Fibroblast of lung (primary cell): ENCODE data around the gene EDEM2. TPM values are rescaled to one million over a fixed set of nuclear protein-coding genes. Genes with fewer than 3 reads are reported as not detected.
A peak's percentile ranks its signal among the peaks of the same experiment; 100 is the strongest.
"Not testable (repeated sequence)": the region's sequence is repeated elsewhere in the genome, so short reads cannot be mapped to it uniquely, and the experiment has no call there.

ENCODE experiments used
- DNase-seq, 2 donors: peaks; one replicate each; pipeline versions ENCODE4 v3.0.0 to v3.0.0-alpha.2; 2010; ENCODE audit warnings: low read depth in 2 of 2
- H2AFZ ChIP-seq: 2 replicates; pipeline ENCODE4 v1.5.1; 2012; ENCODE audit warnings: low read length, control low read depth, inconsistent platforms
- H3K27ac ChIP-seq: 2 replicates; pipeline ENCODE4 v1.5.1; 2011; ENCODE audit warnings: low read length, control low read depth; ENCODE audit not compliant: insufficient read depth
- H3K27me3 ChIP-seq: 2 replicates; pipeline ENCODE4 v1.5.1; 2011; ENCODE audit warnings: mild to moderate bottlenecking, low read length; ENCODE audit not compliant: control insufficient read depth, insufficient read depth
- H3K36me3 ChIP-seq: 2 replicates; pipeline ENCODE4 v1.5.1; 2011; ENCODE audit warnings: low read length; ENCODE audit not compliant: control insufficient read depth, insufficient read depth
- H3K4me1 ChIP-seq: 2 replicates; pipeline ENCODE4 v1.5.1; 2011; ENCODE audit warnings: low read length; ENCODE audit not compliant: control insufficient read depth, insufficient read depth; ENCODE audit errors: extremely low read depth
- H3K4me2 ChIP-seq: 2 replicates; pipeline ENCODE4 v1.5.1; 2011; ENCODE audit warnings: low read length, control low read depth; ENCODE audit not compliant: insufficient read depth; ENCODE audit errors: extremely low read depth
- H3K4me3 ChIP-seq, 4 experiments: fragments of 200-600 bp in 1 of 4; sonication (generic) in 1 of 4; replicated peaks in 1 of 4; 2 replicates each; pipeline ENCODE4 v1.5.1; 2011 to 2016; ENCODE audit warnings: low read length in 4 of 4, low read depth in 3 of 4, mild to moderate bottlenecking in 3 of 4, control low read depth in 2 of 4, inconsistent platforms in 1 of 4, mixed read lengths in 1 of 4; ENCODE audit not compliant: insufficient read depth in 1 of 4; ENCODE audit errors: control extremely low read depth in 1 of 4
- H3K79me2 ChIP-seq: 2 replicates; pipeline ENCODE4 v1.5.1; 2012; ENCODE audit warnings: mild to moderate bottlenecking, low read length, inconsistent platforms; ENCODE audit not compliant: control insufficient read depth, insufficient read depth
- H3K9ac ChIP-seq: 2 replicates; pipeline ENCODE4 v1.5.1; 2011; ENCODE audit warnings: mild to moderate bottlenecking, low read length, control low read depth; ENCODE audit not compliant: insufficient read depth
- H3K9me3 ChIP-seq: 2 replicates; pipeline ENCODE4 v1.5.1; 2012; ENCODE audit warnings: low read depth, low read length; ENCODE audit not compliant: control insufficient read depth, insufficient read depth
- H4K20me1 ChIP-seq: 2 replicates; pipeline ENCODE4 v1.5.1; 2011; ENCODE audit warnings: low read length; ENCODE audit not compliant: control insufficient read depth, insufficient read depth; ENCODE audit errors: extremely low read depth
- EZH2 ChIP-seq: IDR thresholded peaks from 2 replicates; pipeline ENCODE4 v1.5.1; 2012; ENCODE audit warnings: low read length, control low read depth, mild to moderate bottlenecking; ENCODE audit errors: missing control alignments
- polyA plus RNA-seq, 2 donors: library from polyadenylated mRNA; depleted of rRNA in 1 of 2; stranded (reverse) in 1 of 2; unstranded in 1 of 2; fragments of >200 nt; gene quantifications; 2 replicates each; pipeline ENCODE4 v1.2.1, GENCODE V29; 2011 to 2012; ENCODE audit warnings: missing spikeins in 1 of 2
- total RNA-seq: library from RNA; depleted of rRNA; stranded (reverse); fragments of >200 nt; gene quantifications from 2 replicates; pipeline ENCODE4 v1.2.1, GENCODE V29; 2014
- TF ChIP-seq, protein P1 (sequence below), 2 donors: IDR thresholded peaks in 1 of 2; conservative IDR thresholded peaks in 1 of 2; 1 replicate in 1 of 2; 2 replicates in 1 of 2; pipeline ENCODE4 v1.5.1; 2011 to 2012; ENCODE audit warnings: low read length in 2 of 2, control low read depth in 1 of 2, inconsistent platforms in 1 of 2, low read depth in 1 of 2, mild to moderate bottlenecking in 1 of 2

EDEM2 gene
- total and polyA plus RNA-seq, 2 donors (not counting 1 experiment from before 2014, with no cell fraction given): 23.8 to 99.4 TPM

DNA sequence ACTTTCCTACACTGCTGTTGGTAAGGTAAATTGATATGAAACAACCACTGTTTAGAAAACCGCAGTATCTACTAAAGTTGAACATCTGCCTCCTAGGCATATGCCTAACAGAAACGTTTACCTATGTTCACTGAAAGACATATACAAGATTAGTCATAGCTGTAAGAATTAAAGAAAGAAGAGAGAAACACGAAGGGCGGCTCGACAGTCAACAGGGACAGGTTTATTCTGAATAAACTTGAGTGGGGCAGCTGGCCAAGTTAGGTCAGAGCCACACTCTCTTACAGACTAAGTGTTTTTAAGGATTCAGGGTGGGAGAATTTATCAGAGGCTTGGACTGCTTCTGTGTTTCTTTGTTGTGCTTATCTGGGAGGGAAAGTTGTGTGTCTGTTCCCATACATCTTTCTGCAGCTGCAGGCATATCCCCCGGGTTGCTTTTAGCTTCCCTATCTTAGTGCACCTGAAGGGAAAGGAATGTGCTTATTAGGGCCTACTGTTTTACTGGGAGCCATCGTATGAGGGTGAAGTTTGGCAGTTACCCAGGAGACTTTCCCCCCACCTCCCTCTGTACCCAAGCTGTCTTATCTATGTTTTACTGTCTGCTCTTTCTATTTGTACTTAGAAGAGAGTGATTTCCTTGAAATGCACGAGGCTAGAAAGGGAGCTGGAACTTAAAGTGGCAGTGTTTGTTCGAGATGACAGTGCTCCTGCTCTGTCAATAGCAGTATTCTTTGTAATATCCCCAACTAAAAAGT lies 45.2 kb upstream of the EDEM2 start:
- H3K4me3 ChIP-seq: no peak overlapping the region
- no peak overlapping the region for H2AFZ ChIP-seq
- TF ChIP-seq, protein P1, sequence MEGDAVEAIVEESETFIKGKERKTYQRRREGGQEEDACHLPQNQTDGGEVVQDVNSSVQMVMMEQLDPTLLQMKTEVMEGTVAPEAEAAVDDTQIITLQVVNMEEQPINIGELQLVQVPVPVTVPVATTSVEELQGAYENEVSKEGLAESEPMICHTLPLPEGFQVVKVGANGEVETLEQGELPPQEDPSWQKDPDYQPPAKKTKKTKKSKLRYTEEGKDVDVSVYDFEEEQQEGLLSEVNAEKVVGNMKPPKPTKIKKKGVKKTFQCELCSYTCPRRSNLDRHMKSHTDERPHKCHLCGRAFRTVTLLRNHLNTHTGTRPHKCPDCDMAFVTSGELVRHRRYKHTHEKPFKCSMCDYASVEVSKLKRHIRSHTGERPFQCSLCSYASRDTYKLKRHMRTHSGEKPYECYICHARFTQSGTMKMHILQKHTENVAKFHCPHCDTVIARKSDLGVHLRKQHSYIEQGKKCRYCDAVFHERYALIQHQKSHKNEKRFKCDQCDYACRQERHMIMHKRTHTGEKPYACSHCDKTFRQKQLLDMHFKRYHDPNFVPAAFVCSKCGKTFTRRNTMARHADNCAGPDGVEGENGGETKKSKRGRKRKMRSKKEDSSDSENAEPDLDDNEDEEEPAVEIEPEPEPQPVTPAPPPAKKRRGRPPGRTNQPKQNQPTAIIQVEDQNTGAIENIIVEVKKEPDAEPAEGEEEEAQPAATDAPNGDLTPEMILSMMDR (conservative IDR thresholded peaks at IDR 0.05 in 1 of 2, IDR thresholded peaks at IDR 0.05 in 1 of 2; ENCODE audit: low read depth in 1 of 2, low read length in 2 of 2): no peak
- TF ChIP-seq EZH2: no peak
- H3K9ac ChIP-seq: no peak overlapping the region
- H3K27me3 ChIP-seq: no peaks in the 10 kb centered on the region
- H4K20me1 ChIP-seq: no peaks in the 10 kb centered on the region
- H3K4me2 ChIP-seq: no peak overlapping the region
- no peaks in the 10 kb centered on the region for H3K36me3 ChIP-seq
- H3K27ac ChIP-seq: no peak overlapping the region
- H3K4me1 ChIP-seq: no peaks in the 10 kb centered on the region
- no peak for DNase-seq
- no peaks in the 10 kb centered on the region for H3K79me2 ChIP-seq
- no peaks in the 10 kb centered on the region for H3K9me3 ChIP-seq

DNA sequence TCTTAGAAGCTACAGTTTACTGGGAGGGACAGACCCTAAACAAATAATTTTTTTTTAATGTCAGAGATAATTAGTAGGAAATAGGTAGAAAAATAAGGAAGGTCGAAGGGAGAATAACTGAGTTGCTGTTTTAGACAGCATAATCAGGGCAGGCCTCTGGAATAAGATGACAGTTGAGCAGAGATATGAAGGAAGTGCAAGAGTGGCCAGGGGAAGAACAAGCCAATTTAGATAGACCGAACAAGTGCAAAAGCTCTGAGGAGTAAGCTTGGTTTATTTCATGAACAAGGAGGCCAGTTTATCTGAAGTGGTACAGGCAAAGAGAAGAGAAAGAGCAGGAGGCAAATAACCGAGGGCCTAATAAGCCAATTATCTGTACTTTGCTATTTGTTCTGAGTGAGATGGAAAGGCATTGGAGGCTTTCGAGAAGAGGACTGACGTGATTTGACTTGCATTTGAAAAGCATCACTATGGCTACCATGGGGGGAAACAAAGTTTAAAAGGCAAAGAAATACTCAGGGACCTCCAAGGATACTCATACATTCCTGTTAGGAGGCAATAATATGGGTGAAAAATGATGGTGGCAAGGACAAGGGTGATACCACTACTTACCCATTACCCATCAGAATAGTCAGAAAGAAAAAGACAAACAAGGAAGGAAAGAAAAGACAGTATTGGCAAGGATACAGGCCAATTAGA lies 44.4 kb upstream of the EDEM2 start:
- Histone ChIP-seq H3K4me3 (no peak overlapping the region), H3K79me2 (no peaks in the 10 kb centered on the region), H3K27ac (no peak overlapping the region), H3K4me2 (no peak overlapping the region), H3K9me3 (no peaks in the 10 kb centered on the region), H3K9ac (no peak overlapping the region), H3K4me1 (no peaks in the 10 kb centered on the region), H4K20me1 (no peaks in the 10 kb centered on the region), H3K36me3 (no peaks in the 10 kb centered on the region), H3K27me3 (no peaks in the 10 kb centered on the region), H2AFZ (no peak overlapping the region)
- DNase-seq: no peak
- no peak for TF ChIP-seq EZH2
- TF ChIP-seq, protein P1 (conservative IDR thresholded peaks at IDR 0.05 in 1 of 2, IDR thresholded peaks at IDR 0.05 in 1 of 2; ENCODE audit: low read depth in 1 of 2, low read length in 2 of 2): no peak

DNA sequence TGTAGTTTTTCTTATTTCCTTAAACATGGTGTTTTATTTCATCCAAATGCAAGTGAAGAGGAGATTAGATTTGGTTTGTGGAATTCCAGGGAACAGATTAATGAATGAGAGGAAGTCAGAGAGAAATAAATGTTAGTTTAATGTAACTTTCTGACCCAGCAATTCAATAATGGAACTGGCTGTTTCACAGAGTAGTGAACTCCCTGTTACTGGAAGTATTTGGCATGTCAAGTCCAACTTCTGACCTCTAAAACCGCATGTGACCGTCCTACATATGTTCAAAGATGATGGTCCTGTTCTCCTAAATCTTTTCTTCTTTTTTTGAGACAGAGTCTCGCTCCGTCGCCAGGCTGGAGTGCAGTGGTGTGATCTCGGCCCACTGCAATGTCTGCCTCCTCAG lies 43.4 kb upstream of the EDEM2 start:
- H3K9ac ChIP-seq: no peak overlapping the region
- H3K4me2 ChIP-seq: no peak overlapping the region
- no peaks in the 10 kb centered on the region for H4K20me1 ChIP-seq
- peak in 1 of 2 donors; percentile 8 for DNase-seq
- H3K79me2 ChIP-seq: no peaks in the 10 kb centered on the region
- H3K27ac ChIP-seq: no peak overlapping the region
- H2AFZ ChIP-seq: no peak overlapping the region
- H3K4me1 ChIP-seq: no peaks in the 10 kb centered on the region
- H3K9me3 ChIP-seq: no peaks in the 10 kb centered on the region
- no peak overlapping the region for H3K4me3 ChIP-seq
- no peaks in the 10 kb centered on the region for H3K36me3 ChIP-seq
- H3K27me3 ChIP-seq: no peaks in the 10 kb centered on the region
- TF ChIP-seq, protein P1 (conservative IDR thresholded peaks at IDR 0.05 in 1 of 2, IDR thresholded peaks at IDR 0.05 in 1 of 2; ENCODE audit: low read depth in 1 of 2, low read length in 2 of 2): no peak

DNA sequence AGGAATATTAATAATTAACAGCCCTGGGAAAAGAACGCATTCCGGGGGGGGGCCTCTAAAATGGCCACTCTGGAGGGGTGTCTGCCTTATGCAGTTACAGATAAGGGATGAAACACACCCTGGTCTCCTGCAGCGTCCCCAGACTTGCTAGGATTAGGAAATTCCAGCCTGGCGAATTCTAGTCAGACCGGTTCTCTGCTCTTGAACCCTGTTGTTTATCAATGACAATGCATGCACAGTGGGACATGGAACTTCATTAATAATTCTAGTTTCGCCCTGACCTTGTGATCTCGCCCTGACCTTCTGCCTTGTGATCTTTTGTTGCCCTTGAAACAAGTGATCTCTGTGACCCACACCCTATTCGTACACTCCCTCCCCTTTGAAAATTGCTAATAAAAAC lies 42.1 kb upstream of the EDEM2 start:
- not testable (repeated sequence) for H3K36me3 ChIP-seq, H3K27ac ChIP-seq, H3K9me3 ChIP-seq, H4K20me1 ChIP-seq, H3K4me2 ChIP-seq, H3K79me2 ChIP-seq, H3K4me3 ChIP-seq, H3K27me3 ChIP-seq, H3K4me1 ChIP-seq, DNase-seq, H2AFZ ChIP-seq, H3K9ac ChIP-seq
